Dendritic cell treated with granulocyte-macrophage colony-stimulating factor and Interleukin-4, amounts not matched to agents 40 ng/mL and 50 ng/mL, for 4 days (primary cell): ENCODE measurements around the gene IFNLR1.

Source experiments
- H3K27ac Mint-ChIP-seq: one replicate; pipeline ENCODE4 v1.8.0; 2022; ENCODE audit warnings: mild to moderate bottlenecking, mixed read lengths
- H3K27me3 Mint-ChIP-seq: one replicate; pipeline ENCODE4 v1.8.0; 2022; ENCODE audit warnings: mild to moderate bottlenecking, mixed read lengths
- H3K36me3 Mint-ChIP-seq: one replicate; pipeline ENCODE4 v1.8.0; 2022; ENCODE audit warnings: low read depth, mixed read lengths
- H3K4me1 Mint-ChIP-seq: one replicate; pipeline ENCODE4 v1.8.0; 2022; ENCODE audit warnings: low read depth, mixed read lengths
- H3K4me3 Mint-ChIP-seq: one replicate; pipeline ENCODE4 v1.8.0; 2022; ENCODE audit warnings: mild to moderate bottlenecking, moderate library complexity, mixed read lengths
- H3K9me3 Mint-ChIP-seq: one replicate; pipeline ENCODE4 v1.8.0; 2022; ENCODE audit warnings: mixed read lengths
- intact Hi-C: fragments of 100-400 bp; cut with micrococcal nuclease; formaldehyde crosslinking; loops from one replicate; pipeline ENCODE4 v1.15.0; 2022

The IFNLR1 gene

DNA sequence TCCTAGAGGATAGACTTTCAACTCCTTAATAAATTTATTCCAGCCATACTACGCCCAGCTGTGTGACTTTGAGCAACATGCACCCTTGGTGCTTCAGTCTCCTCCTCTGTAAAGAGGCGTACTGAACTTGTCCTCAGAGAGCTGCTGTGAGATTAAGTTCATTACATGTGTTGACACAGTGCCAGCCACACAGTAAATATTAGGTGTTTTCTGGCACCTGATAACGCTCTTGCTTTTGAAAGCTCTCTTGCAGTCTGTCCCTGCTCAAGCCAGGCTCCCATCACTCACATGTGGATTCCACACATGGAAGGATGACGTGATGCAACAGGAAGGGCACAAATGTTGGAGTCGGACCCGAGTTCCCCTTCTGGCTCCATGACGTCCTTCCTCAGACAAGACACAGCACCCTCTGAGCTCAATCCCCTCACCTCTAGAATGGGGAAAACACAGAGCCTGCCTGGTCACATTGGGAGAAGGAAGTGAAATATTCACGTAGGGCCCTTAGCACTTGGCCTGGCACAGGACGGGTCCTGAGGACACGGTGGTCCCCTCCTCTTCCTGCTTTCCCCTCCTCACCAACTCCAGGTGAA, 7.7 kb downstream of the IFNLR1 start:
- Mint-ChIP-seq H3K9me3 (peaks cover 3% of the 10 kb centered on the region), H3K4me1 (peaks cover 10% of the 10 kb centered on the region), H3K4me3 (no peak overlapping the region), H3K27ac (no peak overlapping the region), H3K36me3 (no peaks in the 10 kb centered on the region), H3K27me3 (peaks cover 34% of the 10 kb centered on the region)
- intact Hi-C loops: no loop called here

DNA sequence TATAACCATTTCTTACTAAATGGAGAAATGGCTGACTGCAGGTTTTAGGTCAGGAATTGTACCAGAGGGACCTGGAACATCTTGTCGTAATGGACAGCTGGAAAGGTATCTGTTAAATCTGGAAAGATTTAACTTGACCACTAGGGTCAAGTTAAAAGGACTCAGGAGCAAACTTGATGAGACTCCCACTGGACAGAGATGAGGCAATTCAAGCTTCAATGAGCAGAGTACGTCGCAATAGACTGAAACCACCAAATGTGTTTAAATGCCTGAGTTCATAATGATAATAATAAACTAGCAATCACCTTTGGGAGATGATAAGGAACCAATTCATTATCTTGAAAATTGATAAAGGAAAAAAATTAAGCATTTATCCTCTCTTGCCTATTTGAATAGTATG, 8.7 kb downstream of the IFNLR1 start:
- peaks cover 12% of the 10 kb centered on the region for H3K9me3 Mint-ChIP-seq
- peaks cover 19% of the 10 kb centered on the region for H3K4me1 Mint-ChIP-seq
- H3K27me3 Mint-ChIP-seq: peaks cover 33% of the 10 kb centered on the region
- H3K4me3 Mint-ChIP-seq: no peak overlapping the region
- no peak overlapping the region for H3K27ac Mint-ChIP-seq
- intact Hi-C loops: no loop called here
- no peaks in the 10 kb centered on the region for H3K36me3 Mint-ChIP-seq

DNA sequence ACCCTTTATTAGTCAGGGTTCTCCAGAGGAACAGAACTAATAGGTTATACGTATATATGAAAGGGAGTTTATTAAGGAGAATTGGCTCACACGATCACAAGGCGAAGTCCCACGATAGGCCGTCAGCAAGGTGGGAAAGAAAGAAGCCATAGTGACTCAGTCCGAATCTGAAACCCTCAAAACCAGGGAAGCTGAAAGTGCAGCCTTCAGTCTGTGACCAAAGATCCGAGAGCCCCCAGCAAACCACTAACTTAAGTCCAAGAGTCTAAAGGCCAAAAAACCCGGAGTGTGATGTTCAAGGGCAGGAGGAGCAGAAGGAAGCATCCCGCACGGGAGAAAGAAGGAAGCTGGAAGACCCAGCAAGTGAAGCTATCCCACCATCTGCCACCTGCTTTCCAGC, 9.9 kb downstream of the IFNLR1 start:
- H3K9me3 Mint-ChIP-seq: peaks cover 15% of the 10 kb centered on the region
- no peak overlapping the region for H3K27ac Mint-ChIP-seq
- intact Hi-C loops: no loop called here
- no peak overlapping the region for H3K4me3 Mint-ChIP-seq
- H3K27me3 Mint-ChIP-seq: peaks cover 31% of the 10 kb centered on the region
- H3K4me1 Mint-ChIP-seq: peaks cover 19% of the 10 kb centered on the region
- no peaks in the 10 kb centered on the region for H3K36me3 Mint-ChIP-seq

DNA sequence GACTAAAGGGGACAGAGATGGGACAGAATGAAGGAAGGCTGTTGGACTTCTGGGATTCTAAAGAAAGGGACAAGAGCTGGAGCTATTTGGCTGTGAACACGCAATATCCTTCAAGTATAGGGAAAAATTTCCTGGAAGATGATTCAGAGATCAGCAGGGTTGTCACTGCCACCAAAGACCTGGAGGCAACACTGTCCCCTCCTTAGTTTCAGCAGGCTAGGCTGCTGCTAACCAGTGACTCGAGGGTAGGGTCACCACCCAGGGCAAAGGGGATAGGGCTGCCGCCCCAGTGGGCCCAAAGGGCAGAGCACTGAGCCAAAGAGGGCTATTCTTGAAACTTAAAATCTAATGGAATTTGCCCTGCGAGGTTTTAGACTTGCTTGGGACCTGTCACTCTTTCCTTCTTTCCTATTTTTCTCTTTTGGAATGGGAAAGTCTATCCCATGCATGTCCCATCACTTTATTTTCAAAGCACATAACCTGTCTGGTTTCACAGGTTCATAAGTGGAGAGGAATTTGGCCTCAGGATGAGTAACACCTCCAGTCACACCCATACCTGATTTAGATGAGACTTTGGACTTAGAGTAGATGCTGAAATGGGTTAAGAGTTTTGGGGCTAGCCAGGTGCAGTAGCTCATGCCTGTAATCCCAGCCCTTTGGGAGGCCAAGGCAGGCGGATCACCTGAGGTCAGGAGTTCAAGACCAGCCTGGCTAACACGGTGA, 11.9 kb downstream of the IFNLR1 start:
- Mint-ChIP-seq H3K9me3 (peaks cover 15% of the 10 kb centered on the region), H3K36me3 (no peaks in the 10 kb centered on the region), H3K27me3 (peaks cover 24% of the 10 kb centered on the region), H3K4me3 (no peak overlapping the region), H3K4me1 (peaks cover 19% of the 10 kb centered on the region), H3K27ac (no peak overlapping the region)
- intact Hi-C loops: no loop called here

DNA sequence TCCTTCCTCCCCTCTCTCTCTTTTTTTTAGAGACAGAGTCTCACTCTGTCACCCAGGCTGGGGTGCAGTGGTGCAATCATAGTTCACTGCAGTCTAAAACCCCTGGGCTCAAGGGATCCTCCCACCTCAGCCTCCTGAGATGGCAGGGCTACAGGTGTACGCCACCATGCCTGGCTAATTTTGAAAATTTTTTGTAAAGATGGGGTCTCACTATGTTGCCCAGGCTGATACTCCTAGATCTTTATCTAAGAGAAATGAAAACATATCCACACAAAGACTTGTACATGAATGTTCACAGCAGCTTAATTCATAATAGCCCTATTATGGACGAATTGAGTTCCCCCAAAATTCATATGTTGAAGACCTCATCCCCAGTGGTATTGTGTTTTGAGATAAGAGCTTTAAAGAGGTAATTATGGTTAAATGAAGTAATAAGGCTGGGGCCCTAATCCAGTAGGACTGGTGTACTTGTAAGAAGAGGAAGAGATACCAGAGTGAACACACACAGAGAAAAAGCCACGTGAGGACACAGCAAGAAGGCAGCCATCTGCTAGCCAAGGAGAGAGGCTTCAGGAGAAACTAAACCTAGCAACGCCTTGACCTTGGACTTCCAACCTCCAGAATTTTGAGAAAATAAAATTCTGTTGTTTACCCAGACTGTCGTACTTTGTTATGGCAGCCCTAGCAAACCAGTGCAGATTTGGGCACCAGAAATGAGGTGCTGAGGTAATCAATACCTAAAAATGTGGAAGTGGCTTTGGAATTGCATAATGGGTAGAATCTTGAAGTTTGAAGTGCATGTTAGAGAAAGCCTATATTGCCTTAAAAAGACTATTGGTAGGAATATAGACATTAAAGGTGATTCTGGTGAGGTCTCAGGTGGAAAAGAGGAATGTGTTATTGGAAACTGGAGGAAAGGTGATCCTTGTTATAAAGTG, 13.2 kb downstream of the IFNLR1 start:
- H3K4me3 Mint-ChIP-seq: no peak overlapping the region
- H3K36me3 Mint-ChIP-seq: no peaks in the 10 kb centered on the region
- H3K27ac Mint-ChIP-seq: no peak overlapping the region
- H3K4me1 Mint-ChIP-seq: peaks cover 14% of the 10 kb centered on the region
- intact Hi-C loops: no loop called here
- H3K9me3 Mint-ChIP-seq: peaks cover 15% of the 10 kb centered on the region
- peaks cover 21% of the 10 kb centered on the region for H3K27me3 Mint-ChIP-seq

DNA sequence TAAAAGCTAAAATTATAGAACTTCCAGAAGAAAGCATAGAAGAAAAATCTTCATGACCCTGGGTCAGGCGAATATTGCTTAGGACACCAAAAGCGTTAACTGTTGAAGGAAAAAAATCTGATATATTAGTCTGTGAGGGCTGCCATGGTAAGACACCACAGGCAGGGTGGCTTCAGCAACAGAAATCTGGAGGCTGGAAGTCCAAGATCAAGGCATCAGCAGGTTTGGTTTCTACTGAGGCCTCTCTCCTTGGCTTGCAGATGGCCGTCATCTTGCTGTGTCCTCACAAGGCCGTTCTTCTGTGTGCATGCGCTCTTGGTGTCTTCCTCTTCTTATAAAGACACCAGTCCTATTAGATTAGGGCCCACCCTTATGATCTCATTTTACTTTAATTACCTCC, 14.5 kb downstream of the IFNLR1 start:
- Mint-ChIP-seq H3K36me3 (no peaks in the 10 kb centered on the region), H3K27ac (no peak overlapping the region), H3K4me3 (no peak overlapping the region), H3K4me1 (peaks cover 14% of the 10 kb centered on the region), H3K27me3 (peaks cover 24% of the 10 kb centered on the region), H3K9me3 (peaks cover 15% of the 10 kb centered on the region)
- intact Hi-C loops: no loop called here

DNA sequence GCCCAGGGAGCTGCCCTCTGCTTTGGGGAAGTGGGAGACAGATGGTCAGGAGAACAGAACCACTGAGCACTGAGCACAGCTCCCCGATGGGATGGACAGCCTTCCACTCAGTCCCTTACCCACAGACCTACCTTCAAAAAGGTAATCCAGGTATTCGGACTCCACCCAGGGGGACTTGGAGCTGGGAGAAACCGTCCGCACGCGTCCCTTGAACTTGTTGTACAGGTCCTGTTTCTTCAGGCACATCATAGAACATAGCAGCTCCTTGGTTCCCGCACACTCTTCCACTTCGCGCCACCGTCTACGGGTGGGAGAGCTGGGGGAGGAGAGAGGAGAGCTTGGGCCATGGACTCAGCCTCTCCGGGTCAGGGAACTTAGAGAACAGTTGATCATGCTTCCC, 17.8 kb downstream of the IFNLR1 start:
- peaks cover 23% of the 10 kb centered on the region for H3K27me3 Mint-ChIP-seq
- H3K9me3 Mint-ChIP-seq: peaks cover 12% of the 10 kb centered on the region
- intact Hi-C loops: no loop called here
- peaks cover 8% of the 10 kb centered on the region for H3K4me1 Mint-ChIP-seq
- no peaks in the 10 kb centered on the region for H3K36me3 Mint-ChIP-seq
- H3K4me3 Mint-ChIP-seq: no peak overlapping the region
- H3K27ac Mint-ChIP-seq: no peak overlapping the region

- H3K9me3 Mint-ChIP-seq: peaks cover 1% of the 10 kb centered on the region
- H3K27ac Mint-ChIP-seq: no peak overlapping the region
- H3K4me1 Mint-ChIP-seq: no peaks in the 10 kb centered on the region
- intact Hi-C loops: no loop called here
- no peak overlapping the region for H3K4me3 Mint-ChIP-seq
- peaks cover 21% of the 10 kb centered on the region for H3K27me3 Mint-ChIP-seq
- no peaks in the 10 kb centered on the region for H3K36me3 Mint-ChIP-seq
Measured at GRCh38 chr1:24168245-24168644, 18.8 kb downstream of the IFNLR1 start.

GRCh38 chr1:24167008-24167407, 20.1 kb downstream of the IFNLR1 start:
- no peak overlapping the region for H3K27ac Mint-ChIP-seq
- H3K4me3 Mint-ChIP-seq: no peak overlapping the region
- no peaks in the 10 kb centered on the region for H3K36me3 Mint-ChIP-seq
- H3K27me3 Mint-ChIP-seq: peaks cover 24% of the 10 kb centered on the region
- peaks cover 4% of the 10 kb centered on the region for H3K4me1 Mint-ChIP-seq
- intact Hi-C loops: no loop called here
- H3K9me3 Mint-ChIP-seq: no peaks in the 10 kb centered on the region

DNA sequence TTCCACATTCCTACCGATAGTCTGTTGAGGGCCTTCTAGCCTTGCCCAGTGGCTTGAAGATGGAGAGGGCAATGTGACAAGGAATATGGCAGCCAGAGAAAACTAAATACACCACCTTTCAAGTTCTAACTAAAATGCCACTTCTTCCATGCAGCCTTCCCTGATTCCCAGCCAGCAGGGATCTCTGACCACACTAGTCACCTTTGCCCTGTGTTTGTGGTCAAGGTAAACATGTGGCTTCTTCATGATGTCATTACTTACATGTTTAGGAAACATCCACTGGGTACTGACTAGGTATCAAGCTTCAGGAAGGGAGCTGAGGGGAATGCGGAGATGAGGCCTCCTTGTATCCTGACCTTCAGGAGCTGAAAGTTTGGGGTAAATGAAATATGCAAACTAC, 21.6 kb downstream of the IFNLR1 start:
- no peak overlapping the region for H3K27ac Mint-ChIP-seq
- no peaks in the 10 kb centered on the region for H3K36me3 Mint-ChIP-seq
- H3K4me3 Mint-ChIP-seq: no peak overlapping the region
- H3K27me3 Mint-ChIP-seq: peaks cover 25% of the 10 kb centered on the region
- no peaks in the 10 kb centered on the region for H3K9me3 Mint-ChIP-seq
- peaks cover 6% of the 10 kb centered on the region for H3K4me1 Mint-ChIP-seq
- intact Hi-C loops: no loop called here

GRCh38 chr1:24164004-24164403, 23.1 kb downstream of the IFNLR1 start:
- Mint-ChIP-seq H3K27ac (no peak overlapping the region), H3K4me1 (peaks cover 6% of the 10 kb centered on the region), H3K27me3 (peaks cover 23% of the 10 kb centered on the region), H3K36me3 (no peaks in the 10 kb centered on the region), H3K9me3 (no peaks in the 10 kb centered on the region), H3K4me3 (no peak overlapping the region)
- intact Hi-C loops: no loop called here

DNA sequence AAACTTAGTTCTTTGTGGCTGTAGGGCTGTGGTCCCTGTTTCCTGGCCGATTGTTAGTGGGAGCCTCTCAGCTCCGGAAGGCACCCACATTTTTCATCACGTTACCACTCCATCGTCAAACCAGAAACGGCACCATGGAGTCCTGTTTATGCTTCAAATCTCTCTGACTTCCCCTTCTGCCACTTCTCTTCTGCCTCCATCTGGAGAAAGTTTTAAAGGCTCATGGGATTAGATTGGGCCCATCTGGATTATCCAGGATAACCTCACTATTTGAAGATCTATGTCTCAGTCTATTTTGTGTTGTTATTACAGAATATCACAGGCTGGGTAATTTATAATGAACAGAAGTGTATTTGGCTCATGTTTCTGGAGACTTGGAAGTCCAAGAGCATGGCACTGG, 24.9 kb downstream of the IFNLR1 start:
- intact Hi-C loops: no loop called here
- H3K9me3 Mint-ChIP-seq: no peaks in the 10 kb centered on the region
- no peak overlapping the region for H3K4me3 Mint-ChIP-seq
- H3K27me3 Mint-ChIP-seq: peaks cover 24% of the 10 kb centered on the region
- peaks cover 6% of the 10 kb centered on the region for H3K4me1 Mint-ChIP-seq
- no peak overlapping the region for H3K27ac Mint-ChIP-seq
- H3K36me3 Mint-ChIP-seq: no peaks in the 10 kb centered on the region

GRCh38 chr1:24161270-24161669, 25.8 kb downstream of the IFNLR1 start:
- Mint-ChIP-seq H3K27me3 (peaks cover 22% of the 10 kb centered on the region), H3K4me1 (peaks cover 6% of the 10 kb centered on the region), H3K36me3 (no peaks in the 10 kb centered on the region), H3K4me3 (no peak overlapping the region), H3K27ac (no peak overlapping the region), H3K9me3 (no peaks in the 10 kb centered on the region)
- intact Hi-C loops: no loop called here

GRCh38 chr1:24159366-24159765, 27.7 kb downstream of the IFNLR1 start:
- H3K9me3 Mint-ChIP-seq: no peaks in the 10 kb centered on the region

More at GRCh38 chr1:24159366-24159765, 27.7 kb downstream of the IFNLR1 start:
- Mint-ChIP-seq H3K4me3 (no peak overlapping the region), H3K27me3 (peaks cover 15% of the 10 kb centered on the region), H3K36me3 (no peaks in the 10 kb centered on the region), H3K27ac (no peak overlapping the region), H3K4me1 (peaks cover 6% of the 10 kb centered on the region)
- intact Hi-C loops: no loop called here
